Esophagus muscularis mucosa (tissue), 4 donors: Measurements from ENCODE around the gene COL9A2.

Experiments used
- CTCF ChIP-seq, 3 experiments: fragments of 200-600 bp in 2 of 3; fragments of 450-650 bp in 1 of 3; sonication (generic) in 2 of 3; IDR thresholded peaks; one replicate each; pipeline ENCODE4 v1.5.1; 2017 to 2019; ENCODE audit warnings: antibody characterized with exemption in 3 of 3, mild to moderate bottlenecking in 2 of 3, moderate library complexity in 1 of 3
- EP300 ChIP-seq: sonication (generic); formaldehyde crosslinking; IDR thresholded peaks from one replicate; pipeline ENCODE4 v1.6.1; 2017; ENCODE audit warnings: antibody characterized with exemption
- POLR2A ChIP-seq: fragments of 450-650 bp; IDR thresholded peaks from one replicate; pipeline ENCODE4 v1.6.1; 2017; ENCODE audit warnings: antibody characterized with exemption, moderate library complexity, mild to moderate bottlenecking, low read depth
- POLR2AphosphoS5 ChIP-seq, 2 donors: sonication (generic); formaldehyde crosslinking; IDR thresholded peaks; one replicate each; pipeline ENCODE4 v1.6.1; 2017; ENCODE audit warnings: antibody characterized with exemption in 2 of 2

DNA sequence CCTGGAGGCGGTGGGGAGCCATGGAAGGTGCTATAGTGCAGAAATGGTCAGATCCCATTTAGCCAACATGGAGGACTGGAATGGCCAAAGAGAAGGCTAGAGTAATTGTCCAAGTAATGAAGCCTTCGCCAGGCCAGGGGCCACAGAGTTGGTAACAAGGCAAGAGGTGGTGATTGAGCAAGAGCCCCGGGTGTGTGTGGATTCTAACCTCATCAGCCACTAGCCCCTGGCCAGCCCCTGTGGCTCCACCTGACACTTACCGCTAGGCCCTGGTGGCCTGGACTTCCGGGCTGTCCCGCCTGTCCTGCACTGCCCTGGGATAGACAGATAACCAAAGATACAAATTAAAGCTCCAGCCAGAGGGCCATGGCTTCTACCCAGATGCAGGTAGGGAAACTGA, 9.9 kb downstream of the COL9A2 start:
- TF ChIP-seq CTCF (IDR thresholded peaks at IDR 0.05), result no peak
- no peak for TF ChIP-seq POLR2A
- no peak for TF ChIP-seq POLR2AphosphoS5 (IDR thresholded peaks at IDR 0.05)
- no peak for TF ChIP-seq EP300
